Upper lobe of right lung (tissue), 1 donor: ENCODE data around the gene NUP214. TPM values are rescaled to one million over a fixed set of nuclear protein-coding genes. Genes with fewer than 3 reads are reported as not detected.

Source experiments
- ATAC-seq: fragments of 200-7000 bp; cut with Tn5 transposase; one replicate; pipeline ENCODE4 v1.9.1; 2020; ENCODE audit warnings: mild to moderate bottlenecking, moderate library complexity
- DNase-seq: peaks from one replicate; pipeline ENCODE4 v3.0.0-alpha.2; 2020
- H3K27ac ChIP-seq: fragments of 200-600 bp; one replicate; pipeline ENCODE4 v1.8.0; 2022
- H3K27me3 ChIP-seq: fragments of 200-600 bp; one replicate; pipeline ENCODE4 v1.8.0; 2022; ENCODE audit warnings: mild to moderate bottlenecking
- H3K36me3 ChIP-seq: fragments of 200-600 bp; one replicate; pipeline ENCODE4 v1.8.0; 2022
- H3K4me1 ChIP-seq: fragments of 200-600 bp; one replicate; pipeline ENCODE4 v1.8.0; 2022
- H3K4me3 ChIP-seq: fragments of 200-600 bp; one replicate; pipeline ENCODE4 v1.8.0; 2022; ENCODE audit warnings: mild to moderate bottlenecking
- H3K9me3 ChIP-seq: fragments of 200-600 bp; one replicate; pipeline ENCODE4 v1.8.0; 2022
- intact Hi-C: fragments of 100-400 bp; cut with DNase I; formaldehyde crosslinking; loops from one replicate; pipeline ENCODE4 v1.11.0; 2022
- total RNA-seq: library from RNA; stranded (reverse); fragmentation: NEBNext Ultra II Directional; extraction: Animal tissue kit (Norgen Biotek cat#: 25700); gene quantifications from one replicate; pipeline ENCODE4 v1.2.1, GENCODE V29; 2021
- TF ChIP-seq, protein P1 (sequence below): fragments of 200-600 bp; IDR thresholded peaks from one replicate; pipeline ENCODE4 v1.8.0; 2022; ENCODE audit warnings: antibody characterized with exemption
- donor health status: DM: no; HTN: yes; CAD: no; lungs with severe emphysema.

The NUP214 gene
- total RNA-seq, 1 donor from 2014 or later: 52.2 TPM

DNA sequence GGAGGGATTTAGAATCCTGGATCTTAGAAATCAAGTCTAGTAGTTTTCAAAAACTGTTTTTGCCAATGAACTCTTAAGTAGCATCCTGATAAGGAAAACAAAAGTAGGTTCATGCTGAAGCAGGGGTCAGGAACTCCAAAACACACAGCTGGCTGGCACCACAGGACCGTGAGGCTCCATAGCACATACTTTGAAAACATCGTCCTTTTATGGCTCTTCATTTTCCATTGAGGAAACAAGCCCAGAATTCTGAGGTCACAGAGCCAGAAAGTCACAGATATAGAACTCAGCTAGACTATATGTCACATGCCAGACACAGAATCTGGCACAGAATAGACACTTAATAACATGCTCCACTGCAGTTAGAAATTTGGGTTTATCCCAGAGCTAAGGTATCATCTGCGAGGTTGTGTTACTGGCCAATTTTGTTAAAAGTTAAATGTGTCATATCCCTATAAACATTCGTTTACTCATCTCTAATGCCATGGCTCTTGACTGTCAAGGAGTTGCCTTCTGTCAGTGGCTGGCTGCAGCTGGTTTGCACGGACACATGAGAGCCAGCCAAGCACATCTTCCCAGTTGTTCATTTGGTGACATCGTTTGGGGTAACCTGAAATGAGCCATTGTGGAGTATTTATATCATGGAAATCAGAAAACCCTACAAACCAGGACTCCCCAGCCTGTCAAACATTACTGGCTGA is 92.1 kb downstream of the NUP214 start:
- no peaks in the 10 kb centered on the region for H3K9me3 ChIP-seq
- H3K4me1 ChIP-seq: no peaks in the 10 kb centered on the region
- DNase-seq (no peak), ATAC-seq (no peak)
- H3K36me3 ChIP-seq: peaks cover 16% of the 10 kb centered on the region
- TF ChIP-seq, protein P1, sequence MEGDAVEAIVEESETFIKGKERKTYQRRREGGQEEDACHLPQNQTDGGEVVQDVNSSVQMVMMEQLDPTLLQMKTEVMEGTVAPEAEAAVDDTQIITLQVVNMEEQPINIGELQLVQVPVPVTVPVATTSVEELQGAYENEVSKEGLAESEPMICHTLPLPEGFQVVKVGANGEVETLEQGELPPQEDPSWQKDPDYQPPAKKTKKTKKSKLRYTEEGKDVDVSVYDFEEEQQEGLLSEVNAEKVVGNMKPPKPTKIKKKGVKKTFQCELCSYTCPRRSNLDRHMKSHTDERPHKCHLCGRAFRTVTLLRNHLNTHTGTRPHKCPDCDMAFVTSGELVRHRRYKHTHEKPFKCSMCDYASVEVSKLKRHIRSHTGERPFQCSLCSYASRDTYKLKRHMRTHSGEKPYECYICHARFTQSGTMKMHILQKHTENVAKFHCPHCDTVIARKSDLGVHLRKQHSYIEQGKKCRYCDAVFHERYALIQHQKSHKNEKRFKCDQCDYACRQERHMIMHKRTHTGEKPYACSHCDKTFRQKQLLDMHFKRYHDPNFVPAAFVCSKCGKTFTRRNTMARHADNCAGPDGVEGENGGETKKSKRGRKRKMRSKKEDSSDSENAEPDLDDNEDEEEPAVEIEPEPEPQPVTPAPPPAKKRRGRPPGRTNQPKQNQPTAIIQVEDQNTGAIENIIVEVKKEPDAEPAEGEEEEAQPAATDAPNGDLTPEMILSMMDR: no peak
- no peak overlapping the region for H3K27ac ChIP-seq
- H3K4me3 ChIP-seq: no peak overlapping the region
- H3K27me3 ChIP-seq: no peaks in the 10 kb centered on the region
- intact Hi-C loops: no loop called here

DNA sequence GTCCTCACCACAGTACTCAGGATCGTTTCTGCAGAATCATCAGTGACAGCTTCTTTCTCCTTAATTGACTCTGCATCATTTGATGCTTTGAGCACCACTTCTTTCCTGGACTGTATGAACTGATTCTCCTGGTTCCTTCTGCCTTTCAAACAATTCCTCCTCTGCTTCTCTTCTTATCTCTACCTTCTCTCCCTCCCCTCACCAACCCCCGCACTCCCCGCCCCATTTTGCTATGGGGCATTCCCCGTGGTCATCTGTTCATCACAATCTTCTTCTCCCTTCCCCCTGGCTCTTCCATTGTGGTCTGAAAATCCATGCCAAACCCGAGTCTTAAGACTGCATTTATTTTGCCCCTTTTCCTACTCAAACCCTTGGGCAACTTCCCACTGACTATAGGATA is 93.0 kb downstream of the NUP214 start:
- no peaks in the 10 kb centered on the region for H3K9me3 ChIP-seq
- intact Hi-C loops: no loop called here
- no peak for DNase-seq
- H3K27me3 ChIP-seq: no peaks in the 10 kb centered on the region
- ATAC-seq: no peak
- no peaks in the 10 kb centered on the region for H3K4me1 ChIP-seq
- H3K4me3 ChIP-seq: no peak overlapping the region
- TF ChIP-seq, protein P1: no peak
- peaks cover 24% of the 10 kb centered on the region for H3K36me3 ChIP-seq
- no peak overlapping the region for H3K27ac ChIP-seq

DNA sequence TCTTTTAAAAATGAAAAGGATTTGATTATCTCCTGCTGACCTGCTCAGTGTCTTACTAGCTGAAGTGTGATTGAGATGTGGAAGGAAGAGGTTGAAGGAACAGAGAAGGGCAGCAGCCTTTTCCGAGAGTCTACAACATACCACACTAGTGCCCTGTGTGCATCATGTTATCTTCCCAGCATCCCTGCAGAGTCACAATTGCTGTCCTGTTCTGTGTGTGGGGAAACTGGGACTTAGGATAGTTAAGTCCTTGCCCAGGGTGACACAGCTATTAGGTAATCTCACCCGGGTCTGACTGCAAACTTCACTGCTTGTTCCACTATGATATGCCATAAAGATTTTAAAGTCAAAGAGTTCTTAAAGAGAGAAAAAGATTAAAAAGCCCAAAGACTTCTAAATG is 95.1 kb downstream of the NUP214 start:
- no peak overlapping the region for H3K4me3 ChIP-seq
- H3K36me3 ChIP-seq: peaks cover 20% of the 10 kb centered on the region
- no peak overlapping the region for H3K27ac ChIP-seq
- no peaks in the 10 kb centered on the region for H3K27me3 ChIP-seq
- H3K4me1 ChIP-seq: no peaks in the 10 kb centered on the region
- intact Hi-C loops: no loop called here
- H3K9me3 ChIP-seq: no peaks in the 10 kb centered on the region
- TF ChIP-seq, protein P1: no peak
- no peak for ATAC-seq
- DNase-seq: no peak

DNA sequence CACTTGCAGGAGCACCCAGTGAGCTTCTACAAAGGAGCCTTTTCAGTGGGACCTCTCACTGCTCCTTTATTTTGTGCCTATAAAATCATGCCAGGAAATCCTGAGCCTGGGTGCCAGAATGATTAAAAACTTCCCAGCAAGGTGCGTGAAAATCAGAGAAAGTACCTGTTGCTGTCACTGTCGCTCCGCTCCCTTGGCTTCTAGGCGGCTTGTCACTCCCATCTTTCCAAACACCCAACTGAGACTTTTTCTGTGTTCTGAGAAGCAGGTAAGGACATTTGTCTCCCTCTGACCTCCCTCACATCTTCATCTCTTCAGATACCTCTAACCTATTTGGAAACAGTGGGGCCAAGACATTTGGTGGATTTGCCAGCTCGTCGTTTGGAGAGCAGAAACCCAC is 97.1 kb downstream of the NUP214 start:
- intact Hi-C loops: no loop called here
- Histone ChIP-seq H3K27me3 (no peaks in the 10 kb centered on the region), H3K36me3 (peaks cover 7% of the 10 kb centered on the region), H3K4me3 (no peak overlapping the region), H3K4me1 (peaks cover 7% of the 10 kb centered on the region), H3K27ac (no peak overlapping the region), H3K9me3 (no peaks in the 10 kb centered on the region)
- TF ChIP-seq, protein P1: no peak
- ATAC-seq (no peak), DNase-seq (no peak)

DNA sequence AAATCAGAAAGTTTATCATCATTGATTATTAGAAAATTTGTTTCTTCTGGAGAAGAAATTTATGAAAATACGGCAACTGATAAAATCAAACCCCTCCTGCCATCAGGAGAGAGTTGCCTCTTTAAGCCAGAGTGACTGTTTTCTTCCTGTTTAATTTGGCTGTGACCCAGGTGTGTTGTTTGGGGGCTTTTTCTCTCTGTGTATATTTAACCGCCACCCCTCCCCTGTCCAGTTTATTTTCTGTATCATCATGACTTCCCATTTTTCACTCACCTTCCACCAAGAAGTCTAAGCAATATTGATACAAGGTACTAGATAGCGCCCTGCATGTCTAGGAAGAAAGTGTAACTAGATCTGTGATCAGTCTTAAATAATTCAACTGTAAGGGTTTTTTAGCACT is 100.8 kb downstream of the NUP214 start:
- H3K9me3 ChIP-seq: no peaks in the 10 kb centered on the region
- no peaks in the 10 kb centered on the region for H3K27me3 ChIP-seq
- H3K27ac ChIP-seq: no peak overlapping the region
- intact Hi-C loops: no loop called here
- H3K4me1 ChIP-seq: peaks cover 9% of the 10 kb centered on the region
- H3K36me3 ChIP-seq: peaks cover 18% of the 10 kb centered on the region
- ATAC-seq: no peak
- no peak for DNase-seq
- TF ChIP-seq, protein P1: no peak
- no peak overlapping the region for H3K4me3 ChIP-seq
